Muscle of leg (tissue), 11 donors: Measurements from ENCODE around the gene CNTN4. TPM values are rescaled to one million over a fixed set of nuclear protein-coding genes. Genes with fewer than 3 reads are reported as not detected.

Experiments
- DNase-seq: peaks from one replicate; pipeline ENCODE4 v3.0.0; 2013
- H3K27ac ChIP-seq: one replicate; pipeline ENCODE4 v1.5.1; 2013; ENCODE audit warnings: mild to moderate bottlenecking, low read length, control low read depth
- H3K27me3 ChIP-seq: one replicate; pipeline ENCODE4 v1.6.1; 2013; ENCODE audit warnings: low read length; ENCODE audit not compliant: control insufficient read depth, insufficient read depth
- H3K36me3 ChIP-seq: one replicate; pipeline ENCODE4 v1.6.1; 2013; ENCODE audit warnings: low read length; ENCODE audit not compliant: control insufficient read depth, insufficient read depth
- H3K4me1 ChIP-seq: one replicate; pipeline ENCODE4 v1.6.1; 2013; ENCODE audit warnings: low read length; ENCODE audit not compliant: control insufficient read depth, insufficient read depth
- H3K4me3 ChIP-seq: one replicate; pipeline ENCODE4 v1.5.1; 2013; ENCODE audit warnings: low read length, control low read depth
- H3K9me3 ChIP-seq: replicated peaks from 2 replicates; pipeline ENCODE4 v1.6.1; 2013; ENCODE audit warnings: low read depth, low read length; ENCODE audit not compliant: control insufficient read depth
- WGBS: methylation state at CpG from one replicate; pipeline ENCODE4 v1.1.5; 2013; ENCODE audit warnings: missing lambda C conversion rate; ENCODE audit not compliant: insufficient coverage; 5-methylcytosine and 5-hydroxymethylcytosine counted together
- polyA plus RNA-seq, 8 donors: library from polyadenylated mRNA; unstranded; fragments of 120-200 nt; gene quantifications; one replicate each; pipeline versions ENCODE4 v1.2.1 to v1.2.3, GENCODE V29; 2013; ENCODE audit warnings: inconsistent platforms in 1 of 8, low replicate concordance in 1 of 8; ENCODE audit not compliant: insufficient read length in 8 of 8, insufficient read depth in 1 of 8
- total RNA-seq: library from RNA; stranded (reverse); fragments of 120-200 nt; gene quantifications from one replicate; pipeline ENCODE4 v1.2.4, GENCODE V29; 2013

The CNTN4 gene
- total and polyA plus RNA-seq, 9 donors = 3.0 to 16.3 (median 5.9) TPM

GRCh38 chr3:3087716-3088465 is 989.2 kb downstream of the CNTN4 start:
- H3K27me3 ChIP-seq = no peaks in the 10 kb centered on the region
- H3K36me3 ChIP-seq = no peaks in the 10 kb centered on the region
- H3K9me3 ChIP-seq = no peaks in the 10 kb centered on the region
- H3K4me1 ChIP-seq = no peaks in the 10 kb centered on the region
- no peak for DNase-seq
- H3K4me3 ChIP-seq = no peak overlapping the region
- H3K27ac ChIP-seq = no peak overlapping the region
- 66% methylated on average over 4 of the region's 7 CpGs for WGBS

DNA sequence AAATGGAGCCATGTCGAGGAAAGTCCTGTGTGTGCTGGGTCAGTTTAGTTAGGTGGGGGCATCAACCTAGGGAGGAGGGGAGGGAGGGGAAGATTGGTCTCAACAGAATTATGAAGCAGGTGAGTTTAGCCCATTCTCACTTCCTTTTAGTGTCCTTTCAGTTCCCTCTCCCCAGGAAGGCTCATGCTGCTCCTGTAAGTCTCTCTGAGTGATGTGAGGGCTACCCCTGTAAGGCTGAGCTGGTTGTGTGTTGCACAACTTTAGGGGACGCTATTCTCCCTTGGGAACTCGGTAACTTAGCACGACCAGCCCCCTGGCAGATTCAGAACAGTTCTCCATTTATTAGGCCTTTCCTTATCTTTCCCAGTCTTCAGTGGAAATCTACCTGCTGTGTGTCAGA is 990.4 kb downstream of the CNTN4 start:
- Histone ChIP-seq H3K27me3 (no peaks in the 10 kb centered on the region), H3K36me3 (no peaks in the 10 kb centered on the region), H3K4me3 (no peak overlapping the region), H3K27ac (no peak overlapping the region), H3K9me3 (no peaks in the 10 kb centered on the region), H3K4me1 (no peaks in the 10 kb centered on the region)
- no peak for DNase-seq
- WGBS = 72% methylated on average over 3 of the region's 4 CpGs

DNA sequence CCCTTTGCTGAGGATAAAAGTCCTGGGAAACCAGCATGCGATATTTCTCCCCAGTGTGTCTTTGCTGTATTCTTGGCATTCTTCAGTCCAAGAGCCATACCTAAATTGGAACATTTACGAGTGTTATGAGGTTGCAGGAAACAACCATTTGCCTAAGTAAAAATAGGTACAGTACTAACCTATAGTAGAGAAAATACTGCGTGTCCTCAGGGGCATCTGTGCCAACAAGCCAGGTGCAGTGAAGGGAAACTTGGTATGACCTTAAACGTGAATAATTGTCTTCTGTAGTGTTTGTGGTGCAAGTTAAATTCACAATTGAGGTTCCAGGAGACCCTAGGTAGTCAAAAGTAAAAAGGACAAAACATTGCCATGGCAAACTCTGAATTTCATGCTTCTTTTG is 999.3 kb downstream of the CNTN4 start:
- Histone ChIP-seq H3K27ac (no peak overlapping the region), H3K4me1 (no peaks in the 10 kb centered on the region), H3K4me3 (no peak overlapping the region), H3K9me3 (no peaks in the 10 kb centered on the region), H3K36me3 (no peaks in the 10 kb centered on the region), H3K27me3 (no peaks in the 10 kb centered on the region)
- no CpG with 5 or more reads among the region's 4 CpGs for WGBS
- DNase-seq = no peak

DNA sequence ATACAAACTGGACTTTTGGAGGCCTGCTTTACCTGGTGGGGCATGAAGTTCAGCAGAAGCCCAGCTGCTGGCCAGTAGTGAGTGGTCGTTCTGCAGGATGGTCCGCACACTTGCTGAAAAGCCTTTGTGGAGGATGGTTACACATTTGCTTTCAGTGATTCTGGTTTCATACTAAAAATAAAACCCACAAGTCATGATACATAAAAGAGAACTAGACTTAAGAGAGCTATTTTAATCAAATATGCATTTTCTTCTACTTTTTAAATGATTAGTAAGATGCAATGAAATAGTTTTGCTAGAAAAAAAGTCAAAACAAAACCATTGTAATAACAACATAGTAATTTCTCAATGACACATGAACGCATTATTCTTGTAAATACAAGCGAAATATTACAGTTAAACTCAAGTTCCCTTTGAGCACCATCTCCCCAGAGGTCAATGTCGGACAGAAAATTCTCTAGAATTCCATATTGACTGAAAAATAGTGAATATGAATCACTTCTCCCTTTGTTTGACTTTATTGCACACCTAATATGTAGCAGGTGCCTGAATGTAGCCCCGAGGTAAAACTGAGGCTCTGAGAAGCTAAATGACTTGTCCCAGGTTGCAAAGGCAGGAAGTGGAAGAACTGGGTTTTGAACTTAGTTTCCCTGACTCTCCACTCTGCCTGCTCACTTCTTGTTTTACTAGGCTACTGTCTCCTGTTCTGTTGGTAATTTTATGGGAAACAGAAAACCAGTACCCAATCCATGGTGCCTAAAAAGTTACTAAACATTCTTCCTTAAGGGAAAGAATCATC is 1003.2 kb downstream of the CNTN4 start:
- Histone ChIP-seq H3K36me3 (no peaks in the 10 kb centered on the region), H3K27me3 (no peaks in the 10 kb centered on the region), H3K27ac (no peak overlapping the region), H3K4me3 (no peak overlapping the region), H3K9me3 (no peaks in the 10 kb centered on the region), H3K4me1 (no peaks in the 10 kb centered on the region)
- WGBS = no CpG with 5 or more reads among the region's 6 CpGs
- DNase-seq = no peak

DNA sequence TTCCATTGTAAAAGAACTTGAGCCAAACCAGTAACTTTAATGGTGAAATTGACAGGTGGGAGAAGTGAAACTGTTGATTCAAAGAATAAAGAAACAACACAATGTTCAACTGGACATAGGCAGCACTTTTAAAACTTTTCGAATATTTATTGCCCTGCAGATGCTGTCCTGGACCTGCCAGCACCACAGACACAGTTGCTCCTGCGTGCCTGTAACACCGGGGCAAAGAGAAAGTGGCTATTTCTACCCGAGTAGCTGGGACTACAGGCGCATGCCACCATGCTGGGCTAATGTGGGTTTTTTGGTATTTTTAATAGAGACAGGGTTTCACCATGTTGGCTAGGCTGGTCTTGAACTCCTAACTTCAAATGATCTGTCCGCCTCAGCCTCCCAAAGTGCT is 1004.1 kb downstream of the CNTN4 start:
- Histone ChIP-seq H3K36me3 (no peaks in the 10 kb centered on the region), H3K27ac (no peak overlapping the region), H3K27me3 (no peaks in the 10 kb centered on the region), H3K9me3 (no peaks in the 10 kb centered on the region), H3K4me1 (no peaks in the 10 kb centered on the region), H3K4me3 (no peak overlapping the region)
- WGBS = 84% methylated on average over 5 of the region's 6 CpGs
- no peak for DNase-seq

DNA sequence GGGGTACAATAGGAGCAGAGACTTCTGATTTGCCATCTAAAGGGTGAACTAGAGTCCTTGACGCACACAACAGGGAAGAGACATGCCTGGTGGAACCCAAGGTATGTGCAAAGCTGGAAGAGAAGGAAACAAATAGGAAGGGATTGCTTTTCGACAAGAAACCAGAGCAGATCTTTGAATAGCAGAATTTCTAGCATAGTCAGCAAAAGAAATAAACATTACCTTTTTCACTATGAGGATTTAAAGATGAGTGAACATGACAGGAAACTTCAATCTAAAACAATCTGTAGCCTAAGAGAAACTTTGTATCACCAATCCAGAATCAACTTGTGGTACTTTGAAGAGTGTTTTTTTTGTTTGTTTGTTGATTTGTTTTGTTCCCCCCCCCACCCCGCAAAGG is 1006.6 kb downstream of the CNTN4 start:
- Histone ChIP-seq H3K27me3 (no peaks in the 10 kb centered on the region), H3K9me3 (no peaks in the 10 kb centered on the region), H3K4me3 (no peak overlapping the region), H3K27ac (no peak overlapping the region), H3K4me1 (no peaks in the 10 kb centered on the region), H3K36me3 (no peaks in the 10 kb centered on the region)
- no peak for DNase-seq
- 100% methylated on average over 1 of the region's 3 CpGs for WGBS

- Histone ChIP-seq H3K9me3 (no peaks in the 10 kb centered on the region), H3K36me3 (no peaks in the 10 kb centered on the region), H3K27me3 (no peaks in the 10 kb centered on the region), H3K27ac (no peak overlapping the region), H3K4me3 (no peak overlapping the region), H3K4me1 (no peaks in the 10 kb centered on the region)
- DNase-seq = no peak
- no CpG with 5 or more reads among the region's 4 CpGs for WGBS
These were observed 1007.1 kb downstream of the CNTN4 start for GRCh38 chr3:3105815-3106214.

DNA sequence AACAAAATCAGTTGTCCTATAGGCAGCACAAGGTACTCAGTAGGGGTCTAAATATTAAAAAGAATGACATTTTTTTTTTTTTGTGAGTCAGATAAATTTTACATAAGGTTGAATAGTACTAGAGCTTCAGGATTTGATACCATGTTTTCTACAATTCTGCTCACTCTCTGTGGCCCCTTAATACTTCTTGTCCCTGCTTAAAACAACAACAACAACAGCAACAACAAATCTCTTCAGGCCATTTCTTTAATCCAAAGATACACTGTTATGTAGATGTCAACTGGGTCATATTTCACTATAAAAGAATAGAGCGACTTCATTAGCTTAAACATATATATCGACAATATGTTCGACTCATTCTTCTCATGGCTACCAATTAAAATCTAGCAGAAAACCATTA is 1008.5 kb downstream of the CNTN4 start:
- no peak overlapping the region for H3K27ac ChIP-seq
- H3K4me1 ChIP-seq = no peaks in the 10 kb centered on the region
- no peak overlapping the region for H3K4me3 ChIP-seq
- H3K27me3 ChIP-seq = no peaks in the 10 kb centered on the region
- no peaks in the 10 kb centered on the region for H3K9me3 ChIP-seq
- WGBS = no CpG with 5 or more reads among the region's 3 CpGs
- DNase-seq = no peak
- no peaks in the 10 kb centered on the region for H3K36me3 ChIP-seq
